Activated T-helper 1 cell treated with Interleukin-2 at 50 U/mL for 16 hours (primary cell): ENCODE data around the gene IL13.

ENCODE experiments used
- DNase-seq: peaks from one replicate; pipeline ENCODE4 v3.0.0-alpha.2; 2020; ENCODE audit warnings: low read depth

Gene IL13

DNA sequence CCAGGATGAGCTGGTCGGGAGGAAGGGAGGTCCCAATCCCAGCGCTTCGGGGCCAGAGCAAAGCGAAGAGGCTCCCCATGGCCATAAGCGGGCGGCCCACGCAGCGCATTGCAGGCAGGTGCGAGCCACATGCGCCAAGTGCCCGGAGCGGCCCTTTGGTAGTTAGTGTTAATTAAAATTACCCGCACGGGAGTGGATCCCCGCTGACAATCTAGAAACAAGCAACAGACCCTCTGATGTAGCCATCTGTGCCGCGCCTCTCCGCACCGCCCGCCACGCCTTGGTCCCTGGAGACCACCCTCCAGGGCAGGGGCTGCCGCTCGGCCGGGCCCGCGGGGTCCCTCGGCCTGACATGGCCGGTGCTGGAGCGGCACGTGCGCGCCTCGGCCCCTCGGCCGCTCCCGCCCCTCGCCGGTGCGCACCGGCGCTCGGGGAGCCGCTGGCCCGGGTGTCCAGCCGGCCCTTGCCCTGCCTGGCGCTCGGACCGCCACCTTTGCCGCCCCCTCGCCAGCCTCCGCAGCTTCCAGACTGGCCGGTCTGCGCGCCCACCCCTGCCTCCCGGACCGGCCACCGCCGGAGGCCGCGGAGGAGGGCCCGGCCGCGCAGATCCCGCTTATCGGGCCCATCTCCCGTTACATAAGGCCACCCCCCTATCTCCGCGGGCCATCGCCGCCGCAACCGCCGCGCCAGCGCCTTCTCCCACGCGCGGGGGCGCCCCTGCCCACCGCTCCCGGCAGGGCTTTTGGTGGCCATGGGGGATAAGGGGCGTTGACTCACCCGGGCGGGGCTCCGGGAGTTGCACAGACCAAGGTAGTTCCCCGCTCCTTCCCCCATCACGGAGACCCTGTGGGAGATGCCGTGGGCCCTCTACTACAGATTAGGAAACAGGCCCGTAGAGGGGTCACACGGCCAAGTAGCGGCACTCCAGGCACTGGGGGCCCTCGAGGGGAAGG is 1.9 kb upstream of the IL13 start:
- DNase-seq: no peak

DNA sequence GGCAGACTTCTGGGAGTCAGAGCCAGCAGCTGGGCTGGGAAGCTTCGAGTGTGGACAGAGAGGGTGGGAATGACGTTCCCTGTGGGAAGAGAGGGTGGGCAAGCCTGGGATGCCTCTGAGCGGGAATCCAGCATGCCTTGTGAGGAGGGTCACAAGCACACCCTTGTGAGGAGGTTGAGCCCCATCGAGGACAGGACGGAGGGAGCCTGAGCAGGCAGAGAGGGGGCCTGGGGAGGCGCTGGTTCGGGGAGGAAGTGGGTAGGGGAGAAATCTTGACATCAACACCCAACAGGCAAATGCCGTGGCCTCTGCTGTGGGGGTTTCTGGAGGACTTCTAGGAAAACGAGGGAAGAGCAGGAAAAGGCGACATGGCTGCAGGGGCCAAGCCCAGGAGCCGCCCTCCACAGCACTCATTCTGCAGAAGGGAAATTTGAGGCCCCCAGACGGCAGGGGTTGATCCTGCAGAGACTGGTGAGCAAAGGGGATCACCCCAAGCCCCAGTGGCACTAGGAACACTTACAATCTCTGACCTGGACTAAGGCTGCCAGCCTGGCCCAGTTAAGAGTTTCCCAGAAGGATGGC is 1.1 kb upstream of the IL13 start:
- no peak for DNase-seq

GRCh38 chr5:132658381-132659302 is 669 bp downstream of the IL13 start:
- no peak for DNase-seq

- no peak for DNase-seq
These were observed 1.9 kb downstream of the IL13 start for GRCh38 chr5:132659598-132660493.

DNA sequence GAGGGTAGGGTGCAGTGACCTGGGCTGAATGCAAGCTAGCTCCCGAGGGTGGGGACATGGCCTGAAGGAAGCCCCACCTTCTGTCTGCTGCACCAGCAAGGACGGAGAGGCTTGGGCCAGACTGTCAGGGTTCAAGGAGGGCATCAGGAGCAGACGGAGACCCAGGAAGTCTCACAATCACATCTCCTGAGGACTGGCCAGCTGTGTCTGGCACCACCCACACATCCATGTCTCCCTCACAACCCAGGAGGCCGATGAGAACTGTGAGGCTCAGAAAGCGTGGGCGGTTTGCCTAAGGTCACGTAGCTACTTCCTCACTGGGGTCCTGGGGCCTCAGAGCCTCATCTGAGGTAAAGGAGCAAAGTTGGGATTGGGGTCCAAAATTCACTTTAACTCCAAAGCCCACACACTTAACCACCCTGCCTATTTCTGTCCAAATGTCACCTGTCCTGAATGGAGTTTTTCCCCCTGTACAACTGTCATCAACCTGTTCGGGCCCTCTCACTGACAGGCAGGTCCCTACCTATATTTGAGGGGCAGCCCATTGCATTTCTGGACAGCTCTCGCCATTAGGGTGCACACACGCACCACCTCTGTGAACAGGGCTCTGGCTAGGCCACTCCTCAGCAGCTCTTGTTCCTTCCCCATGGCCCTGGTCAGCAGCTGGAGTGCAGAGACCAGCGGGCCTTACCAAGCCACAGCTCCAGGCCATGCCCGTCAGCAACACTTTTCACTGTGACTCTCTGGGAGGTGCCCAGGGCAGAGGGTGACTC is 3.4 kb downstream of the IL13 start:
- DNase-seq: no peak

DNA sequence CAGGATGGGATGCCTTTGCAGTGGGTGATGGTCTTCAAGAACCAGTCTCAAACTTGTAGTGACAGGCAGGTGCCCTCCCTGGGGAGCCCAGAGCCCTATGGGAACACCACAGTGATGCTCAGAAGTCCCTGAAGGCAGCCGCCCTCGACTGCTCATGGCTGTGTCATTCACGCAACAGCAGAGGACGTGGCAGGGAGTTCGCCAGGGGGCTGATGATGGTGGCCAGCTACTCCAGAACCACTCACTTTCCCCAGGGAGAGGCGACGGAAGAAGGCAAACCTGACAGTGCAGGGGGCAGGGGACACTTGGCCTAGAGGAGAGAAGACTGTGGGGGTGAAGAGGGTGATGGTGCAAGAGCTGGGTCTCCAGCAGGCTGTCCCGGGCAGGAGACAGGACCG is 4.0 kb downstream of the IL13 start:
- DNase-seq: no peak

DNA sequence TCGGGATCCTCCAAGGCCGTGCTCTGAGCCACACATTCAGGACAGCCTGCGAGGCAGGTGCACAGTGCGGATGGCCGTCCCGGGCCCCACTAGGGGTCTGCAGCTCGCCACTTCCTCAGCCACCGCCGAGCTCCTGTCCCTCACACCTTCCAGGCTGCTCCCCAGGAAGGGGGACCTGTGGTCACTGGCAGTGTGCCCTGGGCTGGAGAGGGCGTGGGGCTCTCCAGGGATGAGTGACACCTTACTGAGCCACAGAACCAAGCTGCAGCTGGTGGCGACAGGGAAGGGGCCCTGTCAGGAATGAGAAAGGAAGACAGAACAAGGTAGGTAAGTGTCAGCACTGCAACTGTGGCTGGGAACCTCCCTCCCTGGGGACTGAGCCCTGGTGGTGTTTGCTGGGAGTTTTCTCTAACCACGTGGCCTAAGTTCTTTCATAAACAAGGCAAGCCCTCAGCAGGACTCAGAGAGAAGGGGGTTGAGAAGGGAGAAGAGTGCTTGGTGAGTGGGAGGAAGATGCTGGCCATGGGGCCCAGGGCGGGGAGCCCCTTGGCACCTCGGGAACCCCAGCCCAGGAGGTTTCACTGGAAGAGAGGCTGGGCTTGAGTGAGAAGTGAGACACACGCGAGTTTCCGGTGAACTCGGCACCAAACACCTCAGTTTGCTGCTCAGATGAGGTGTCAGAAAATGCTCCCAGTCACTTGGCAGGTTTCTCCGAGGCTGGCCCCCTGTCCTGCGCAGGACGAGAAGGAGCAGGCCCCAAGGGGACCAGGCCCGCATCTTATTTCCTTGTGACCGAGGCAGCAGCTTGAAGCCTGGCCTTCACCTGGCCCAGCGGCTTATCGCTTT is 5.2 kb downstream of the IL13 start:
- no peak for DNase-seq

- no peak for DNase-seq
These were observed 6.1 kb downstream of the IL13 start for GRCh38 chr5:132663771-132664695.

DNA sequence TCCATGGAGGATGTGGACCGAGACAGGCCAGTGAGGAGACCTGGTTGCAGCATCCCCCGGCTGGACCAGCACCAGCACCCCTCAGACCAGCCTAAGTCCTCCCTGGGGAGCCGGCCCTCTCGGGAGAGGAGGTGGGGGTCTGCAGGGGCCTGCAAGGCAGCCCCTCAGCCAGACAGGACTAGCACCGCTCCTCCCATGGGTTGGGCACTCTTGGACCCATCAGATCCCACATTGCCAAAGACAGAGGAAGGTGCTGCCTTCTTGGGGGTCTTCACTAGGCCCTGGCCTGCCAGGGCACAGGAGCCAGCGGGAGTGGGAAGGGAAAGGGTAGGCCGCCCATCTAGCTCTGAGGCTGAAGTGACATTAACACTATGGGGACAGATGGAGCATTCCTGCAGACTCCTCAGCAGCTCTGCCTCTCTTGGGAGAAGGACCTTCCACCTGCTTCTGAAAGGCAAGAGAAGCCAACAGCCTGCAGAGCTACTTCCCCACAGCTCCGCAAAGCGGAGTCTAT is 6.8 kb downstream of the IL13 start:
- DNase-seq: no peak

- DNase-seq: no peak
These were observed 7.7 kb downstream of the IL13 start for GRCh38 chr5:132665574-132666080.

DNA sequence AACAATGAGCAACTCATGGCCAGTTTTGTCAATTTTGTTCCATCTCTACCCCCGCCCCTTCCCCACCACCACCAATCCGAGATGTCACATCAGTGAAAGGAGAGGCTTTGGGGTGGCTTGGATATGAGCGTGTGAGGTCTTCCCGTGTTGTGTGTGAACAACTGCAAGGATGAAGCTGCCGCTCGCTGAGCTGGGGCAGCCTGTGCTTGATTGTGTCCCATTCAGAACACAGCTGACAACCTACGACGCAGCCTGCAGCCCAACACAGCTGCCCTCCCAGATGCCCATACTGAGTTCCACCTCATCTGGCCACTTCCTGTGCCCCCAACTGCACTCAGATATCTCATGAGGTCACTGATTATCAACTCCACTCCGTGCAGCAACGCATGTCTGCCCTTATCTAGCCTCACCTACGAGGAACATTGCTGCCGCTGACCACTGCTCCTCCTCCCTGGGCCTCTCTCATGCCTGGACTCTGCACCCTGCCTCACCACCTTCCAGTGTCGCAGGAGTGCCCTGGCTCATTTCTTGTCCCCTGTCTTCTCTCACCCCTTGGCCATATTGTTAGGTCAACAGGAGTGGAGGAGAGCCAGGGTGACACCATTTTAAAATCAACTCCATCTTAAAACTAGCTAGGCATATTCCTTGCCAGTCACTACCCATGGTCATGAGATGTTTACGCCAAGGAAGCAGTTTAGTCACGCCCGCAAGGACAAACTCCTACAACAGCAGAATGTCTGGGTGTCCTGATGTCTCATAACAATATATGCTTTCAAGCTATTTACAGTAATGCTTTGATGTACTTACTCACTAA is 8.5 kb downstream of the IL13 start:
- no peak for DNase-seq

DNA sequence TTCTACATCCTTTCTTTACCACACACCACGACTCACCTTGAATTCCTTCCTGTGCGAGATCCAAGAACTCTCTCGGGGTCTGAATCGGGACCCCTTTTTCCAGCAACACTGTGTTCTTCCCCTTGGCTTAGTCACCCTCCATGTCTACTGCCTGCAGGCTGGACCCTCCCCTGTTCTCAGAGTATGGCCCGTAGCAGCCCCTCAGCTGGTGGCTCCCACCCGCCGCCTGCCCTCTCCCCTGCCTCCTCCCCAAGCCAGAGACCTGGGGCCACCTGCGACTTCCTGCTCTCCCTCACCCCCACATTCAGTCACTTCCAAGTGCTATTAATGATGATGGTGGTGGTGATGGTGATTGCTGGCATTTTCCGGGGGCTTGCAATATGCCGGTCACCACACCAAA is 9.3 kb downstream of the IL13 start:
- no peak for DNase-seq

DNA sequence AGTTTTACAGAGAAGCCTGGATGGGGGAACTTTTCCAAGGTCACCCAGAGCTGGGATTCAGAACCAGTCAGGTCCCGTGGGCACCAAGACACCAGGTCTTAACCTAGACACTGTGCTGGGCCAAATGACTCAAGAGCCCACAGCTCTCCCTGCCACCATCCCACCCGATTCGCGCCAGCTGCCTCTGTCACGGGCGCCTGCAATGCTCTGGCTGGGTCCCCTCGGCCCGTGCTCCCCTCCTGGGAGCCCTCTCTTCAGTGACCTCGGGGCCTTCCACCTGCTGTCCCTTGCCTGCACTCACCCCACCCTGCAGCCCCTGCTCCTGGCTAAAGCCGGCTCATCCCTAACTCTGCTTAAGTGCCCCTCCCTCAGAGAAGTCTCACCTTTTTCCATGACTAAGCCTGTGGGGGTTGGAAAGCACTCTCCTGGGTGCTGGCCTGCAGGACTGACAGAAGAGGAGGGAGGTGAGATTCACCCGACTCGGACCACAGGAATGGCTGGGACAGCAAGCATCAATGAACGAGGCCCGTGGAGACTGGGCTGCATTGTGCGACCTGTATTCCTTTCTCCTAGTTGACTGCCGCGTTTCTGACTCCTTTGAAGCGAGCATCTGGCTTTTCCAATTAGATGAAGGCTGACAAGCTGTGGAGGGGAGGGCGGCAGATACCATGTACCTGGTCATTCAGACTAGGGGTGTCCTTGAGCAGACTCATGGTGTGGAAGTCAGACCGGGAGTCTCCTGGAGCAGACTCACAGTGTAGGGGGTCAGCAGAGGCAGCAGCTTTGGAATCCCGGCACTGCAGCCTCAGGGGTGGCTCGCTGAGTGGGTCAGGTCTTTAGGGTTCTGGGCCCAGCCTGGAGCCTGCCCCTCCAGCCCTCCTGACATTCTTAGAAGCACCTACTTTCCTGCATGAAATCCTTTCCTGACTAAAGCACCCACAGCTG is 10.1 kb downstream of the IL13 start:
- DNase-seq: no peak

DNA sequence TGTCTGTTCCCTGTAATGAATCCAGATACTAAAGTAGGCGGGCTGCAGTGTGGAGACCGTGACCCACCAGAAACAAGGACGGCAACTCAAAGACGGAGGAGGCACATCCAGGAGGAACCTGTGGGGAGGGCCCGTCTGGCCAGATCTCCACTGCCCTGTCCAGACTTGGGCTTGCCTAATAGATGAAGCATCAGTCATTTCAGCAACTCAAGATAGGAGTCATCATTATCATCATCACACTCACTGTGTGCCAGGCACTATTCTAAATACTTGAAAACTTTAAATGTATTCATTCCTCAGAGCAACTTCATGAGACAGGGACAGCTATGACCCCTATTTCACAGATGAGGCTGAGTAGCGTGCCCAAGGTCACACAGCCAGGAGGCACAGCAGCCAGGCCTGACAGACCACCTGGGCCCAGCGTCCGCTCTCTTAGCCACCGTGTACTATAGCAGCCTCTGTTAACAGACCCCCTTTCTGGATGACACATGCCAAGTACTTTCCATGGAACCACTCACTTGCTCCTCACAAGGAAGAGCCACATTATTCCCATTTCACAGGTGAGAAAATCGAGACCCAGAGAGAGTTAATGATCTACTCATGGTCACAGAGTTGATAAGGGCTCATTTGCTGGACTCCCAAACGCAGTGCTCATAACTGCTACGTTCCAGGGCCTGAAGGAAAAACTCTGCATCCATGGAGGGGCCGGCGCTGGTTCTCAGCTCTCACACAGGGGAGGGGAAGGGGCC is 10.9 kb downstream of the IL13 start:
- DNase-seq: no peak

DNA sequence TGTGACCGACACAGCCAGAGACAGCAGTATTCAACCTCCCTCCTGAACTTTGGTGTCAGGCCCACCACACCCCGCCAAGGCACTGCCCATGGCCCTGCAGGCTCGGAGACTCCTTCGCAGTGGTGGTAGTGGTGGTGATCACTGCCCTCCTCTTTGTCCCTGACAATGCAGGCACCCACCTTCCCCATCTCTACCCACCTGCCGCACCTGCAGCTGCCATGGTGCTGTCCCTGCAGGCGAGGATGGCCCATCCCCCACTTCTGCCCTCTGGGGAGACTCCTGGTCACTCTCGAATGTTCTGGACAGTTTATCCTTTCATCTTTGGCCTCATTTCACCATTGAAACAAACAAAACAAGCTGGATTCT is 11.5 kb downstream of the IL13 start:
- DNase-seq: no peak
